Duodenal mucosa (tissue), 2 donors: ENCODE measurements around the gene MEI1.

Experiments
- H3K27ac ChIP-seq: one replicate; pipeline ENCODE4 v1.7.0; 2013; ENCODE audit warnings: low read depth, low read length
- H3K27me3 ChIP-seq, 2 donors: one replicate each; pipeline ENCODE4 v1.7.0; 2013; ENCODE audit warnings: low read length in 2 of 2, control low read depth in 1 of 2; ENCODE audit not compliant: insufficient read depth in 2 of 2, control insufficient read depth in 1 of 2
- H3K36me3 ChIP-seq, 2 donors: one replicate each; pipeline ENCODE4 v1.7.0; 2013; ENCODE audit warnings: low read length in 2 of 2, control low read depth in 1 of 2; ENCODE audit not compliant: insufficient read depth in 2 of 2, control insufficient read depth in 1 of 2
- H3K4me1 ChIP-seq, 2 donors: one replicate each; pipeline ENCODE4 v1.7.0; 2013; ENCODE audit warnings: low read length in 2 of 2, control low read depth in 1 of 2; ENCODE audit not compliant: insufficient read depth in 2 of 2, control insufficient read depth in 1 of 2
- H3K4me3 ChIP-seq, 2 donors: one replicate each; pipeline ENCODE4 v1.7.0; 2013; ENCODE audit warnings: low read length in 2 of 2, low read depth in 1 of 2
- H3K9ac ChIP-seq, 2 donors: one replicate each; pipeline ENCODE4 v1.7.0; 2013; ENCODE audit warnings: low read length in 2 of 2, low read depth in 1 of 2
- H3K9me3 ChIP-seq, 2 donors: one replicate each; pipeline ENCODE4 v1.7.0; 2013; ENCODE audit warnings: low read length in 2 of 2, control low read depth in 1 of 2; ENCODE audit not compliant: control insufficient read depth in 1 of 2

Gene MEI1

DNA sequence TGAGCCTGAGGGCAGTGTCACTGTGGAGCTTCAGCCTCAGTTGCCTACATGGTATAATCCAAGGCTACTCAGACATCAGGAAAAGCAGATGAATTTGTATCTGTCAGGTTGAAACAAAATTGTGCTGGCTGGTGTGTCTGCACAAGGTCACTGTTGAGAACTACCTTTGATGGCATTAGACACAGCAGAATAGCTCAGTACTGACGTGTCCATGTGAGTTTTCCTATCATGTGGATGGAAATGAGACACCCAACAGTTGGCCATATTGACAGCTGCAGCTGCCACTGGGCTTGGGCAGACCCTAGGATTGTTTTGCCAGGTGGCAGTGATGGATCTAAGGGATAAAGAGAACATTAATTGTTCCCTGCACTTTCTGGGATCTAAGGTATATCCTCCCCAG lies 116.9 kb downstream of the MEI1 start:
- Histone ChIP-seq H3K27ac (no peak overlapping the region), H3K27me3 (no peaks in the 10 kb centered on the region), H3K4me1 (no peaks in the 10 kb centered on the region)

DNA sequence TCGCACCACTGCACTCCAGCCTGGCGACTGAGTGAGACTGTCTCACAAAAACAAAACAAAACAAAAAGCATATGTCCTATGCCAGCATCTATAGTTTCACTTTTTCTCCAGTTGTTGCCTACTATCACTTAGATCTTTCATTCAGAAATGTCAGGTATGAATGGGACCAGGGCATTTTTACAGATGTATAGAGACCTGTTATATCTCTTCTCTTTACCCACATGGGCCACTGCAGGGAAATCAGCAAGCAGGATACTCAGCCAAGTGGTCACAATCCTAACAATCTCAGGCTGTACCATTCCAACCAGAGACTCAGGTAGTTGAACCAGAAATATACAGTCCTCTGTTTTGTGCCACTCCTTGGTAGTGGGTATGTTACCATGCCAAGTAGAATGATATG lies 117.6 kb downstream of the MEI1 start:
- Histone ChIP-seq H3K4me3 (no peak overlapping the region), H3K4me1 (no peaks in the 10 kb centered on the region), H3K27ac (no peak overlapping the region), H3K9me3 (no peaks in the 10 kb centered on the region), H3K36me3 (peaks cover 8 to 38% of the 10 kb centered on the region in 2 donors), H3K9ac (no peak overlapping the region), H3K27me3 (no peaks in the 10 kb centered on the region)

More for the DNA sequence above, 116.9 kb downstream of the MEI1 start:
- Histone ChIP-seq H3K4me3 (no peak overlapping the region), H3K9me3 (no peaks in the 10 kb centered on the region), H3K36me3 (peaks cover 8 to 42% of the 10 kb centered on the region in 2 donors), H3K9ac (no peak overlapping the region)

DNA sequence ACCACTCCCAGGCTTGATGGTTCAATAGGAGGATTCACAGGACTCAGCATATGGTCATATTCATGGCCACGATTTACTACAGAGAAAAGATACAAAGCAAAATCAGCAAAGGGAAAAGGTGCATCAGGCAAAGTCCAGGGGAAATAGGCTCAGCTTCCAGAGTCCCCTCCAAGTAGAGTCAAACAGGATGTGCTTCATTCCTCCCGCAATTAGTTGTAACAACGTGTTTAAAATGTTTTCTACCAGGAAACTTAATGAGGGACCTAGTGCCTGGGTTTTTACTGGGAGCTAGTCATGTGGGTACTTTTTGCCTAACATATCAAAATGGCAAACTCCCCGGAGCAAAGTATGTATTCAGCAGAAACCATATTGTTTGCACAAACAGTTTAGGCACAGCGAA lies 118.7 kb downstream of the MEI1 start:
- Histone ChIP-seq H3K27me3 (no peaks in the 10 kb centered on the region), H3K9me3 (no peaks in the 10 kb centered on the region), H3K9ac (no peak overlapping the region), H3K4me1 (no peaks in the 10 kb centered on the region), H3K36me3 (peaks cover 8 to 33% of the 10 kb centered on the region in 2 donors), H3K27ac (no peak overlapping the region), H3K4me3 (no peak overlapping the region)

DNA sequence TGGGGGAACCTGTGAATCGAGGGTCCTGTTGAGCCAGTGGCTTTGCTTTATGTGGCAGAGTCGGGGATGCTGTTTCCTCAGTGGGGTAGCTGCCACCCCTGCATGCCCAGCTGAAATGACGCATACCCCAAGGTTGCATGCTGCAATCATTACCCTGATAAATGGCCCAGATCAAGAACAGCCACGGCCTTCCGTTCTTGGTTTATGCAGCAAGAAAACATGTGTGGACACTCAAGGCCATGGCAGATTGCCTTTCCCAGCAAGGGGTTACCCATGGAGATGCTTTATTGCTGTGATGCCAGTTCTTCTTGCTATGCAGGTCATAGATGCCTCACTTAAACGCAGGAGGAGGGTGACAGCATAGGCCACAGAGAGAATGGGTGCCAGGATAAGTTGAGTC lies 119.3 kb downstream of the MEI1 start:
- H3K27me3 ChIP-seq: no peaks in the 10 kb centered on the region
- no peaks in the 10 kb centered on the region for H3K9me3 ChIP-seq
- H3K36me3 ChIP-seq: peaks cover 8 to 29% of the 10 kb centered on the region in 2 donors
- no peak overlapping the region for H3K4me3 ChIP-seq
- no peak overlapping the region for H3K9ac ChIP-seq
- H3K4me1 ChIP-seq: no peaks in the 10 kb centered on the region
- no peak overlapping the region for H3K27ac ChIP-seq

DNA sequence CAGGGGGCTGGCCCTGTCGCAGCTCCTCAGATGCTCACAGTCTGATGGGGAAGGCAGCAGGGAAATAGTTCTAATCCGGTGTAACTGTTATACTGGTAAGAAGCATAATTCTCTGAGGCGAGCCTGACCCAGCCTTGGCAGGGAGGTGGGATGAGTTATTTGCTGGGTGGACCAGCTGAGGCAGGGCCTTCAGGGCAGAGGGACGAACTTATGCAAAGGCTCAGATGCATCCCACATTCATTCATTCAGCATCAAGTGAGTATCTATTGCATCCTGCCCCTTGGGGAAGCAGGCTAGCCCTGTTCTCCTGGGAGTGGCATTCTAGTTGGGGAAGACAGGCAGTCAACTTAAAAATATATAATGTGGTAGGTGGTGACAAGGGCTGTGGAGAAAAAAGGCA lies 120.0 kb downstream of the MEI1 start:
- Histone ChIP-seq H3K27ac (no peak overlapping the region), H3K9ac (no peak overlapping the region), H3K4me1 (no peaks in the 10 kb centered on the region)

DNA sequence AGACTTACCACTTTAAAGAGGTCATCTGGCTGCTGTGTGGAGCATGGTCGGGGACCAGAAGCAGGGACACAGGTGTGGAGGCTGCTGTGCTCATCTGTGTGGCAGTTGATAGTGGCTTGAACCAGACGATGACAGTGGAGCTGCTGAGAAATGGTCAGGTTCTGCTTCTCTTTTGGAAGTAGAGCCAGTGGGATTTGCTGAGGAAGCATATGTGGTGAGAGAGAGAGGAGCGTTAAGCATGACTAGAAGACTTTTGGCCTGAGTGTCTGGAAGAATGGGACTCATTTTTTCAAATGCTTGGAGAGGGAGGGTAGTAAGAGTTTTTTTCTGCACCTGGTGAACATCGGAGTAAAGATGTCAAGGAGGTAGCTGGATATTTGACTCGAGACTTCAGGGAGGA lies 121.1 kb downstream of the MEI1 start:
- H3K27me3 ChIP-seq: no peaks in the 10 kb centered on the region
- no peaks in the 10 kb centered on the region for H3K9me3 ChIP-seq
- H3K4me1 ChIP-seq: peaks cover 0 to 7% of the 10 kb centered on the region in 2 donors
- no peak overlapping the region for H3K27ac ChIP-seq
- peaks cover 5 to 31% of the 10 kb centered on the region in 2 donors for H3K36me3 ChIP-seq
- H3K4me3 ChIP-seq: no peak overlapping the region
- H3K9ac ChIP-seq: no peak overlapping the region

More for the DNA sequence above, 120.0 kb downstream of the MEI1 start:
- Histone ChIP-seq H3K27me3 (no peaks in the 10 kb centered on the region), H3K9me3 (no peaks in the 10 kb centered on the region), H3K4me3 (no peak overlapping the region), H3K36me3 (peaks cover 5 to 29% of the 10 kb centered on the region in 2 donors)

DNA sequence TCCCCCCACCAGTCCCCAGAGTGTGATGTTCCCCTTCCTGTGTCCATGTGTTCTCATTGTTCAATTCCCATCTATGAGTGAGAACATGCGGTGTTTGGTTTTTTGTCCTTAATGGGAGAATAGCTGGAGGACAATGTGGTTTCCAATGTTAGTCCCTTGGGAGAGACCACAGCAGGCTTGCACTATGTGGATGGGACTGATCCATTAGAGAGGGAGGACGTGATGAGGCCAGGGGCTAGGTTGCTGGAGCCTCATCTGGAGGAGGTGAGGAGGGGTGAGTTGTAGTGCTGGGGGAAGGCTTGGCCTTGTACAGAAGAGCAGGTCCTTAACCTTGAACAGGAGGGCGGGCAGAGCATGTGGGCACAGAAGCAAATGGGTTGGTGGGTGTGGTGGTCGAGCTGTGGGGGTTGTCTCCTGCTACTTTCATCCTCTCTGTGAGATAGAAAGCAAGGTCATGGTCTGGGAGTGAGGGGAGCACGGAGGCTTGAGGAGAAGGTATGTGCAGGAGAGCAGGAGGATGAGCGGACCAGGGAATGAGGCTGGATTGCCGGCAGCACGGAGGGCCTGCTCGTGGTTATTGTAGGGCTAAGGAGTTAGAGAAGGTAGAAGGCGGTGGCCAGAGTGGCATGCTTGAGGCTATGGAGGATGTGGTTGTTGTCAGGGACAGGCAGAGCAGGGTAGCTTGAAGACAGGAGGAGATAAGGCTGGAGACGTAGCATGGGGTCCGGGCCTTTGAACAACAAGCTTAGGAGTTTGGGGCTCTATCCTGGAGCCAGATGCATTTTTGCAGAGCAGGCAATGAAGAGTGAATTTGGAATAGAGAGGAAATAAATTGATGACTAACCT lies 122.4 kb downstream of the MEI1 start:
- Histone ChIP-seq H3K9me3 (no peaks in the 10 kb centered on the region), H3K4me3 (no peak overlapping the region), H3K27ac (no peak overlapping the region), H3K27me3 (no peaks in the 10 kb centered on the region), H3K9ac (no peak overlapping the region), H3K36me3 (peaks cover 0 to 33% of the 10 kb centered on the region in 2 donors), H3K4me1 (peaks cover 8 to 18% of the 10 kb centered on the region in 2 donors)

DNA sequence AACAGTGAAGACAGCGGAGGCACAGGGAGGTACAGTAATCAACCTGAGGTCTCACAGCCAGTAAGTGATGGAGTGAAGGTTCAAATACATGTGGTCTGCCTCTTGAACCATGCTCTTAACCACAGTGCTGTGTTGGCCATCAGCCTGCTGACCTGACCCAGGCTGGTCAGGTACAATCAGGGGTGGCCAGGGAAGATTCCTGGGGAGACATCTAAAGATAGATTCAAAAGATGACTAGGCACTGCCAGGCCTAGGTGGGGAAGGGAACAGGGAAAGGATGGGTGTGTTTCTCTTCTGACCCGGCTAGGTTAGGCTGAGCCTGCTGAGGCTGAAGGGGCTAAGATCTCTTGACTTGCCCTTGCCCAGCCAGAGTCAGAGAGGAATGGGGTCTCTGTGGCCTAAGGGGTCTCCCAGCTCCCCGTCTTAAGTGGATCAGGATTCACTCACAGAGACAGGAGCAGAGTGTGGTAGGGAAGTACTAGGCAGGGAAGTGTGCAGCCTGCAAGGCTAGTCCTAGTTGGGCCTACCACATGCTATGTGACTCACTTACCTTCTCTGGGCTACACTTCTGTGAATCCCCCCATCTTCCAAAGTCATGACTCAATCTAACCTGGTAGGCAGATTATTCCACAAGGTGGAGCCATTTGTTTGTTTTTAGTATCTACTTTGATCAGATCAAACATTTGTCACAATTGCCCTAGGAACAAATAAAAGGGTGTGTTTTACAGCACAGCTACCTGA lies 123.2 kb downstream of the MEI1 start:
- Histone ChIP-seq H3K27ac (no peak overlapping the region), H3K4me1 (peaks cover 14 to 24% of the 10 kb centered on the region in 2 donors), H3K36me3 (peaks cover 0 to 33% of the 10 kb centered on the region in 2 donors), H3K9ac (no peak overlapping the region), H3K27me3 (no peaks in the 10 kb centered on the region), H3K9me3 (no peaks in the 10 kb centered on the region), H3K4me3 (no peak overlapping the region)

DNA sequence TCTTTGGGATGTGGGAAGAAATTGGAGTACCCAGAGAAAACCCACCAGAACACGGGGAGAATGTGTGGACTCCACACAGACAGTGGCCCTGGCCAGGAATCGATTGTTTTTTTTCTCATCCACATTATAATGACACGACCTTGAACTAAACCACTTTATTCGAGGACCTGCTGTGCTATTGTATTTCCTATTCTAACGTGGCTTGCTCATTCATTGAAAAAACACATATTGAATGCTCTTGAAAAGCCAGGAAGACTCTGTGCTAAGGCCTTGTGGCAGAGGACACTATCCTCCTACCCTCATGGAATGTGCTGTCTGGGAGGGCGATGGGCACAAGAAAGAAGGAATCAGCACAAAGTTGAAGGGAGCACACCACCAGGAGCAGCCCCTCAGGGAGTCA lies 124.5 kb downstream of the MEI1 start:
- Histone ChIP-seq H3K4me3 (no peak overlapping the region), H3K27ac (no peak overlapping the region), H3K27me3 (no peaks in the 10 kb centered on the region), H3K4me1 (peaks cover 21 to 32% of the 10 kb centered on the region in 2 donors), H3K36me3 (peaks cover 0 to 29% of the 10 kb centered on the region in 2 donors), H3K9ac (no peak overlapping the region), H3K9me3 (no peaks in the 10 kb centered on the region)

DNA sequence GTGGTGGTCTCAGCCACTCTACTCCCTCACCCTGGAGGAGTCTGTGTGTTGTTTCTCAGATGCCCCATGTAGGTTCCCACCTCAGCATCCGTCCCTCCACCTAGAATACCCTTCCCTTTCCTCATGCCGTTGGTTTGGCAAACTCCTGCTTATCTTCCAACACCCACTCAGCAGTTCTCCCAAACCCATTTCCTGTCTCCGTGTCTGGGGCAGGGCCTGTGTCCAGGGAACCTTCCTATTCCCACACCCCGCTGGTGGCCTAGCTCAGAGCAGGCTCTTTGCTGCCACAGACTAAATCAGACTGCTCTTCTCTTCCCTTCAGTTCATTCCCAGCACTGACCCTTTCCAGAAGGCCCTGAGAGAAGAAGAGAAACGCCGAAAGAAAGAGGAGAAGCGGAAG lies 126.1 kb downstream of the MEI1 start:
- H3K9ac ChIP-seq: peak overlapping the region in 1 of 2 donors; percentile 38
- no peak overlapping the region for H3K27ac ChIP-seq
- H3K36me3 ChIP-seq: peaks cover 0 to 21% of the 10 kb centered on the region in 2 donors
- H3K9me3 ChIP-seq: no peaks in the 10 kb centered on the region
- peaks cover 24 to 37% of the 10 kb centered on the region in 2 donors for H3K4me1 ChIP-seq
- H3K4me3 ChIP-seq: no peak overlapping the region
- H3K27me3 ChIP-seq: no peaks in the 10 kb centered on the region
